Pulmonary artery endothelial cell (primary cell): Measurements from ENCODE around the gene GYG1. TPM values are rescaled to one million over a fixed set of nuclear protein-coding genes. Genes with fewer than 3 reads are reported as not detected.
A peak's percentile ranks its signal among the peaks of the same experiment; 100 is the strongest.

Experiments
- DNase-seq: peaks from one replicate; pipeline ENCODE4 v3.0.0-alpha.2; 2011; ENCODE audit warnings: low read depth, low spot score
- total RNA-seq: library from RNA; depleted of rRNA; stranded (reverse); fragments of >200 nt; gene quantifications from 2 replicates; pipeline ENCODE4 v1.2.3, GENCODE V29; 2014

The GYG1 gene
- 60.9 and 61.9 TPM in 2 replicates for total RNA-seq

DNA sequence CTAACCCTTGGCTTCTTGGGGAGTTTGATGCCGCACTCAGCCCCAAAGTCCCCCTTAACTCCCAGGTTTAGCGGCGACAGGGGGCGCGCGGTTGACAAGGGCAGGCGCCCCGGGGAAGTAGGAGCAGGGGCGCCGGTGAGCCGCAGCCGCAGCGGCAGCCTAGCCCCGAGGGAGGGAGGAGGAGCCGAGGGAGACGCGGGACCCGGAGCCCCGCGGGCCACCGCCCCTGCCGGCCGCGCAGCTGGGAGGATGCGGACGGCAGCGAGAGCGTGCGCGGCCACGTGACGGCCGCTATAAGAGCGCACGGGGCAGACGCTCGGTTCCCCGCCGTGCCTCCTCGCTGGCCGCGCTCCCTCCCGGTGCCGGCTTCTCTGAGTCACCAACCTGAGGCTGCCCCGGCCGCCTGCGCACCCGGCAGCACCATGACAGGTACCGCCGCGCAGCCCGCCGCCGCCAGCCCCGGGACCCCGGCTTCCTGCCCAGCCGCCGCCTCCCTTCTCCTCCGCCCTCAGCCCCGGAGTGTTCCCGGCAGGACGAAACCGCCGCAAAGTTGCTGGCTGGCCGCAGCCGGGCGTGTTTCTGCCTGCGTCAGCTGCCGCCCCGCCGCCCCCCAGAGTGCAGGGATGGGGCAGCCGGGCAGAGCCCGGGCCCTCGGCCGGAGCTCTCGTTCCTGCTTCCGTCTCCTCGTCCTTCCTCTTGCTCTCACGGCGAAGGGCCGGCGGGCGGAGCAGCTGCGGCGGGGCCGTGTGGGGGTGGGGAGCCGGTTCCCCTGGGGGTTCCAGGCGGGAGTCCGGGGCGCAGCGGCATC is at the start of gene GYG1:
TSS of gene GYG1 (plus strand) at position 322 of the 808 bp plus-strand sequence. CDS start at position 423, 101 bp downstream.
- DNase-seq: peak; percentile 41

DNA sequence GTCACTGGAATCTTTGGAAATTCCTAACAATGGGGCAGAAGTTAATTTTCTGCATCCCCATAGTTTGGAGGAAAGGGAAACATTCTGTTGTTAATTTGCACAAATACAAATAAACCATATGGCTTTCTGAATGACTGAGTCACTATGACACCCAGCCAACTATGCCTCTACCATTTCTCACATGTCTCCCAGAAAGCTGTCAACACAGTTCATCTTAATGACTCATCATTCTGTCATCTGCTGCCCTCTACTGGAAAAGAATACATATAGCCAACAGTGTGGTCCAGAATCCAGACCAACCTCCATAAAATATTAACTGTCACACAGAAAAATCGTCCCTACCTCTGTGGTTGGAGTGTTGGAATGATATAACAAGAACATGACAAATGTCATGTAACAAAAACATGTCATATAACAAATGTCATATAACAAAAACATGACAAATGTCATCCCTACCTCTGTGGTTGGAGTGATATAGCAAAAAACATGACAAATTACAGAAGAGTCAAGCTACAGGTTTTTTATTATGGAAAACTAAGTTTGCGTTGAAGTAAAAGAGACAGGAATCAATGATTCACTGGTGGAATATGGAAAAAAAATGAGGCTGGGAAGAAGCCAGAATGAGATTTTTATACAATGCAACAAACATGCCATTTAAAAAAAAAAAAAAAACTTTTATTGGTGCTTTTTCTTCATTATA is 47.7 kb upstream of the GYG1 start:
- peak; percentile 67 for DNase-seq

DNA sequence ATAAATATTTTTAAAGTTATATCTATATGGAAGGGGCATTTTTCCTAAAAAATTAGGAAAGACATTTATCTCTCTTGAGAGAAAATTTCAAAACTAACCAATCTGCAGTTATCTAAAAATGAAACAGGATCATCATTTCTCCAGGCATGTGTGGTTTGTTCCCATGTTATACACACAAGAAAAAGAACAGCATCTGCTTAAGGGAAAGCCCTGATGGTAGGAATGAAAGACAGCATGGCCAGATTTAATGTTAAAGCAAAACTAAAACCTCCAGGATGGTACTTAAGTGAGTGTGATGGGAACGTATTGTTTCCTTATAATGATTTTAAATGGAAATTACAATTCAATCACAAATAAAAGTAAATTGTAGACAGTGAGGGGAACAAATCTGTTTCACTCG is 46.2 kb upstream of the GYG1 start:
- DNase-seq: no peak

GRCh38 chr3:148948913-148949657 is 42.3 kb upstream of the GYG1 start:
- DNase-seq: no peak

- DNase-seq: no peak
Measured at GRCh38 chr3:148950806-148951205, 40.5 kb upstream of the GYG1 start.

DNA sequence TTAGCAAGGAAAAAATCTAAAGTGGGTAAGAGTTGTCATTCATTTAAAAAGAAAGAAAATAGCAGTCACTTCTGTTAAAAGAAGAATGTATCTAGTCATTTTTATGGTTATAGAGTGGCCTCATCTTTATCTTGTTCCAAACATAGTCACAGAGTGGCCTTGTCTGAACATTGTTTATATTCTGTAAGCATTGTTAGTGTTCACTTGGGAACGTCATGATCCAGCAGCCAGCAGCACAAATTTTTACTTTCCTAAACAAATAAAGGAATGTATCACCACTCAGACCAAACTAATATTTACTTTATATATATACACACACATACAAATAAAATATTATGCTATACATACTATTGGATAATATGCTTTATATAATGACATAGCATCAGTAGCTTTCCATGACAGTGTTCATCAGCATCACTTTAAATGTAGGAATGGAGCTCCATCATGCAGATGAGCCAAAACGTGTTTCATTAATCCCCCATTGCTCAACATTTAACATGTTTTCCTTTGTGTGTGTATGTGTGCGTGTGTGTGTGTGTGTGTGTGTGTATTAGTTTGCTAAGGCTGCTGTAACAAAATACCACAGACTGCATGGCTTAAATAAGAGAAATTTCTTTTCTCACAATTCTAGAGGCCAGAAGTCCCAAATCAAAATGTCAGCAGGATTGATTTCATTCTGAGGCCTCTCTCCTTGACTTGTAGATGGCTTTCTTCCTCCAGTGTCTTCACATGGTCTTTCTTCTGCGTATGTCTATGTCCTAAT is 39.6 kb upstream of the GYG1 start:
- no peak for DNase-seq

- DNase-seq: no peak
Measured at GRCh38 chr3:148953094-148953493, 38.2 kb upstream of the GYG1 start.

- DNase-seq: no peak
Measured at GRCh38 chr3:148954981-148955380, 36.4 kb upstream of the GYG1 start.

GRCh38 chr3:148955544-148956346 is 35.6 kb upstream of the GYG1 start:
- peak; percentile 67 for DNase-seq

- DNase-seq: no peak
Measured at GRCh38 chr3:148957586-148957985, 33.8 kb upstream of the GYG1 start.

GRCh38 chr3:148958696-148959095 is 32.6 kb upstream of the GYG1 start:
- DNase-seq: no peak

DNA sequence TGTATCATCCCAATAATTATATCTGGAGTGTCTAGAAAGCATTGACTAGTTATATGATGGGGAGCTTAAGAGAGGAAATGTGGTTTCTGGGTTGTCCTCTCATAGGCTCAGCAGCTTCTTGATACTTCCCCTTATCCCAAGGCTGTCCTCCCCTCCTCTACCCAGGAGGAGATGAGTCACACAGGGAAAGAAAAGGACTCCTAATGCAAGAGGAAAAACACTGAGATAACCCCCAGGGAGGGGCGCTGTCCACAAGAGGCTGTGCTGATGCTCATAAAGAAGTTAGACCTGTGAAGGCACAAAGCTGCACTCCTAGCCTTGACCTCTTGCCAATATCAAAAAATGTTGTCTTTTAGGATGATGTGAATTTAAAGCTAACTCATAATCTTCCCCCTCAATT is 28.8 kb upstream of the GYG1 start:
- peak; percentile 64 for DNase-seq

- DNase-seq: no peak
Measured at GRCh38 chr3:148964809-148965208, 26.5 kb upstream of the GYG1 start.

DNA sequence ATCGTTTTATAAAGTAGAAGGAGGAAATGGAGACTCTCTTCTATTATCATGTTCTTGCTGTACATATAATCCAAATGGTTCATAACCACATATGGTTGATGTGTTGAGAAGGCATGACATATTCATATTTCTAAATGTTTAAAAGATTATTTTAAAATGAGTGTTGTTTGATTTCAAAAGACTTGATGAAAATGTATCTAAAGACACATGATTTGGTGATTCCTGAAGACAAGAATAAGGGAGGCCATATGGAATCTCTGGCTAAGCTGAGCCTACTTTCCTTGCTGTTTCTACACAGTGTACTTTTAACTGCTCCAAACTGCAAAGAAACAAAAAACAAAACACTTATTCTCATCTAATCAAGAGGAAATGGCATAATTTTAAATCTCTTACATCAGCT is 23.0 kb upstream of the GYG1 start:
- DNase-seq: no peak

DNA sequence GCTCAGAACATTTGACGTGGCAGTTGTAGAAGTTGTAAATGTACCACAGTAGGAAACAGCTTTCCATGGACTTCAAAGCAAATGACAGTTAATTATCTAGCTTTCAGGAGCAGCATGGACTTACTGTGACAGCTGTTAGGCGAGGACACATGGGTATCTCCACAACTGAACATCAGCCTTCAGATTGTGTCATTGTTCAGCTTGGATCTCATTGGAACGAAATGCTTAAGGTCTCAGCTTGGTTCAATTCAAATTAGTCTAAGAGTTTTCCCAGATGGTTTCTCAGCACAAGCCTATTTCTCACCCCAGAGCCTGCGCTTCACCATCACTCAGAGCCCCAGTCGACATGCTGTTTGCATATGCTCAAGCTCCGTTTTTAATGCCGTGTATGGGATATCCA is 21.1 kb upstream of the GYG1 start:
- no peak for DNase-seq

- no peak for DNase-seq
Measured at GRCh38 chr3:148971401-148972163, 19.8 kb upstream of the GYG1 start.

DNA sequence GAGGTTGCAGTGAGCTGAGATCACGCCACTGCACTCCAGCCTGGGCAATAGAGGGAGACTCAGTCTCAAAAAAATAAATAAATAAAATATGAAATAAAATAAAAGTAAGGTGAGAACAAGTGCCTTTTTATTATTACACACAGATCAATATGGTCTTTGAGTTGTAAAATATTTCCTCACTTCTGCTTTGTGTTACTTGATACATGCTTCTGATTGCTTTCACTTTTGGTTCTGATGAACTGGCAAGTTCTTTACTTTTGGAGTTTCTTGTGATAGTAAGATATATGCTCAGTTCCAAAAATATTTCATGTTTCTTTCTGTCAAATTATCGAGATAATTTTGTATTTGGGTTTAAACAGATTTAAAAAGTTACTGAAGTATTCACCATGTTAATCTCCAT is 16.6 kb upstream of the GYG1 start:
- DNase-seq: no peak

DNA sequence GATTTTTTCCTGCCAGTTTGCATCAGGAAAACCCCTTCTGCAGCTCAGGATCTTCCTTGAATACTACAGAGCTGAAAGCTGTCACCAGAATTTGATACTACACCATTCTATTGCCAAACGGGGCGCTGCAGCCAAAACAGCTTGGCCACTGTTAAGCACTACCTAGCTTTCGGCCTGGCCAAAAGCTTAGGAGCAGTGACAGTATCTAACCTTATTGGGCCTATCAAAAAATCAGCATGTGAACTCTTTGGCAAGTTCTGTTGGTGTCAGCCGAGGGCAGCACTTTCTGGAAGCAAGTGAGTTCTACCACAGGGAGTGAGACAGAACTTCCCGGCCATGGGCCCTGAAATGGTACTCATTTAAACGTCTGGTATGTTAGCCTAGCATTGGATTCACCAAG is 16.1 kb upstream of the GYG1 start:
- DNase-seq: no peak

DNA sequence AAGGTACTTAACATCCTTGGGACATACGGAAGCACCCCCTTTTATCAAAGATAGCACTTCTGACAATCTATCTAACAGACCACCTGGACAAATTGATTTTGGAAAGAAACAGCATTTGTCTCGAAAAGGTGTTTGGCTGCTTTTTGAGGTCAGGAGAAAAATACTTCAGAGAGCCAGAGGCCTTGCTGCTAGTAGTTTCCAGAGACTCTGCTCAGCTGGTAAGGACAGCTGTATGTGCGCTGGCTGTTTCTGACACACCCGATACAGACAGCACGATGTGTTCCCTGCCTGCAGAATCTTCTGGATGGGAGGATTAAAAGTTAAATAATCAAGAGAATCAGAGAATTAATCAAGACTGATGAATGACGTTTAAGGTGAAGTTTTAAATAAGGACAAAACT is 15.6 kb upstream of the GYG1 start:
- no peak for DNase-seq

DNA sequence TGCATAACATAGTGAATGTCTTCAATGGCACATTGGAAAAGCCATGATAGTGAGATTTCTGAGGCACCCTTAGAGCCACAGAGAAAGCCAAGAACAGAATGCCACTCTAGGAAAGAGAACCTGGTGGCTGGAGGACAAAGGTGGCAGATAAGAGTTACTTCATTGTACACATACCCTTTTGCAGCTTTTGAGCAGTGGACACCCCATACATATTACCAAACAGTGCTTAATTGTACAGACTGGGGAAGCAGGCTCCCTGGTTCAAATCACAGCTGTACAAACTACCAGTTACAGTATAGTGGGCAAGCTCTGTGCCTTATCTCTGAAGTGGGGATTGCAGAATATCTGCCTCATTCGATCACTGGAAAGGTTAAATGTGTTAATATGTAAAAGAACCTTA is 10.1 kb upstream of the GYG1 start:
- DNase-seq: no peak
